Fibroblast of skin of back (primary cell): ENCODE results near the gene ARPC5L.

Source experiments
- DNase-seq: peaks from one replicate; pipeline ENCODE4 v3.0.0-alpha.2; 2013

ARPC5L gene

GRCh38 chr9:124868511-124869465, 6.9 kb downstream of the ARPC5L start:
- DNase-seq: peak; percentile 82

- peak; percentile 25 for DNase-seq
These were observed 7.6 kb downstream of the ARPC5L start for GRCh38 chr9:124869466-124869985.

- DNase-seq: peak; percentile 34
These were observed 8.1 kb downstream of the ARPC5L start for GRCh38 chr9:124869986-124870560.

GRCh38 chr9:124870723-124871122, 8.8 kb downstream of the ARPC5L start:
- DNase-seq: no peak

- no peak for DNase-seq
These were observed 9.2 kb downstream of the ARPC5L start for GRCh38 chr9:124871156-124871561.

GRCh38 chr9:124873664-124874063, 11.7 kb downstream of the ARPC5L start:
- no peak for DNase-seq

GRCh38 chr9:124875501-124875900, 13.6 kb downstream of the ARPC5L start:
- no peak for DNase-seq

GRCh38 chr9:124877021-124877782, 15.3 kb downstream of the ARPC5L start:
- no peak for DNase-seq

- DNase-seq: no peak
These were observed 16.1 kb downstream of the ARPC5L start for GRCh38 chr9:124878021-124878420.

GRCh38 chr9:124878518-124878917, 16.6 kb downstream of the ARPC5L start:
- DNase-seq: no peak

- no peak for DNase-seq
These were observed 17.3 kb downstream of the ARPC5L start for GRCh38 chr9:124879226-124879625.

GRCh38 chr9:124880501-124880900, 18.6 kb downstream of the ARPC5L start:
- no peak for DNase-seq

- no peak for DNase-seq
These were observed 19.3 kb downstream of the ARPC5L start for GRCh38 chr9:124881138-124881743.

- no peak for DNase-seq
These were observed 20.3 kb downstream of the ARPC5L start for GRCh38 chr9:124882231-124882630.

- peak; percentile 78 for DNase-seq
These were observed 22.4 kb downstream of the ARPC5L start for GRCh38 chr9:124884376-124884775.

GRCh38 chr9:124885551-124885950, 23.6 kb downstream of the ARPC5L start:
- DNase-seq: no peak

GRCh38 chr9:124886461-124886860, 24.5 kb downstream of the ARPC5L start:
- DNase-seq: no peak

- DNase-seq: no peak
These were observed 25.0 kb downstream of the ARPC5L start for GRCh38 chr9:124886866-124887492.

- DNase-seq: no peak
These were observed 25.9 kb downstream of the ARPC5L start for GRCh38 chr9:124887832-124888231.

- DNase-seq: no peak
These were observed 27.1 kb downstream of the ARPC5L start for GRCh38 chr9:124889006-124889405.

- no peak for DNase-seq
These were observed 28.2 kb downstream of the ARPC5L start for GRCh38 chr9:124890179-124890578.
